WTC11 (cell line): ENCODE results near the gene CD59. TPM values are rescaled to one million over a fixed set of nuclear protein-coding genes. Genes with fewer than 3 reads are reported as not detected.

Experiments
- ATAC-seq: fragments of 200-7000 bp; cut with Tn5 transposase; 2 replicates; pipeline ENCODE4 v1.10.0; 2021; ENCODE audit warnings: mild to moderate bottlenecking, moderate library complexity
- CTCF ChIA-PET: fragments of 300-600 bp; sonication (Branson Sonifier 250); formaldehyde crosslinking; loops from one replicate; lab custom pipeline; 2021; ENCODE audit warnings: antibody characterized with exemption; lab: Charles Lee
- POLR2A ChIA-PET: fragments of 350-600 bp; sonication (Branson Sonifier 250); formaldehyde crosslinking; loops from one replicate; lab custom pipeline; 2021; ENCODE audit warnings: antibody characterized with exemption; lab: Charles Lee
- DNase-seq: peaks from one replicate; pipeline ENCODE4 v3.0.0; 2021; ENCODE audit warnings: low spot score
- H3K27ac Mint-ChIP-seq: 2 replicates; pipeline ENCODE4 v1.8.0; 2021; ENCODE audit warnings: mixed read lengths
- H3K27me3 Mint-ChIP-seq: 2 replicates; pipeline ENCODE4 v1.8.0; 2021; ENCODE audit warnings: low read depth, mild to moderate bottlenecking, moderate library complexity, mixed read lengths
- H3K36me3 Mint-ChIP-seq: 2 replicates; pipeline ENCODE4 v1.8.0; 2021; ENCODE audit warnings: mixed read lengths
- H3K4me1 Mint-ChIP-seq: 2 replicates; pipeline ENCODE4 v1.8.0; 2022; ENCODE audit warnings: mixed read lengths
- H3K4me3 Mint-ChIP-seq: 2 replicates; pipeline ENCODE4 v1.8.0; 2021; ENCODE audit warnings: mild to moderate bottlenecking, moderate library complexity, mixed read lengths
- H3K9me3 Mint-ChIP-seq: 2 replicates; pipeline ENCODE4 v1.8.0; 2021; ENCODE audit warnings: mixed read lengths
- GABPB1 ChIP-seq: sonication (generic); formaldehyde crosslinking; IDR thresholded peaks from 2 replicates; pipeline ENCODE4 v1.8.1; 2023; ENCODE audit warnings: mild to moderate bottlenecking, missing genetic modification reagents
- GTF2I ChIP-seq: fragments of 250-450 bp; sonication (Bioruptor Pico); conservative IDR thresholded peaks from 2 replicates; pipeline ENCODE4 v1.4.0; 2021; ENCODE audit warnings: mild to moderate bottlenecking
- NR1H2 ChIP-seq: sonication (generic); formaldehyde crosslinking; IDR thresholded peaks from 2 replicates; pipeline ENCODE4 v1.9.0; 2021; ENCODE audit warnings: mild to moderate bottlenecking, moderate library complexity, missing genetic modification reagents
- TEAD1 ChIP-seq: sonication (generic); formaldehyde crosslinking; IDR thresholded peaks from 2 replicates; pipeline ENCODE4 v1.8.0; 2022; ENCODE audit warnings: mild to moderate bottlenecking, missing genetic modification reagents
- ZNF317 ChIP-seq: sonication (generic); formaldehyde crosslinking; IDR thresholded peaks from 2 replicates; pipeline ENCODE4 v1.8.1; 2023; ENCODE audit warnings: low read depth, mild to moderate bottlenecking, moderate library complexity, missing genetic modification reagents, borderline replicate concordance
- ZNF396 ChIP-seq: fragments of 250-450 bp; sonication (Bioruptor Pico); IDR thresholded peaks from 2 replicates; pipeline ENCODE4 v1.8.0; 2021; ENCODE audit warnings: mild to moderate bottlenecking, moderate library complexity, borderline replicate concordance
- total RNA-seq: library from RNA; stranded (reverse); gene quantifications from 3 replicates; pipeline ENCODE4 v1.2.3, GENCODE V29; 2021
- TF ChIP-seq, protein P1 (sequence below): sonication (generic); formaldehyde crosslinking; IDR thresholded peaks from 2 replicates; pipeline ENCODE4 v1.8.1; 2023; ENCODE audit warnings: mild to moderate bottlenecking, missing genetic modification reagents, borderline replicate concordance
- TF ChIP-seq, protein P2 (sequence below): fragments of 250-450 bp; sonication (Bioruptor Pico); IDR thresholded peaks from 2 replicates; pipeline ENCODE4 v1.8.0; 2021; ENCODE audit warnings: mild to moderate bottlenecking
- TF ChIP-seq, protein P3 (sequence below): sonication (generic); formaldehyde crosslinking; IDR thresholded peaks from 2 replicates; pipeline ENCODE4 v1.8.1; 2023; ENCODE audit warnings: mild to moderate bottlenecking, missing genetic modification reagents, moderate library complexity
- TF ChIP-seq, protein P4 (sequence below): sonication (generic); formaldehyde crosslinking; IDR thresholded peaks from 2 replicates; pipeline ENCODE4 v1.8.0; 2023; ENCODE audit warnings: mild to moderate bottlenecking, missing genetic modification reagents
- TF ChIP-seq, protein P5 (sequence below): sonication (generic); formaldehyde crosslinking; IDR thresholded peaks from 2 replicates; pipeline ENCODE4 v1.8.1; 2023; ENCODE audit warnings: mild to moderate bottlenecking, missing genetic modification reagents
- TF ChIP-seq, protein P6 (sequence below): sonication (generic); formaldehyde crosslinking; IDR thresholded peaks from 2 replicates; pipeline ENCODE4 v1.8.1; 2022; ENCODE audit warnings: missing genetic modification reagents, borderline replicate concordance
- TF ChIP-seq, protein P7 (sequence below): sonication (generic); formaldehyde crosslinking; IDR thresholded peaks from 2 replicates; pipeline ENCODE4 v1.8.1; 2023; ENCODE audit warnings: mild to moderate bottlenecking, missing genetic modification reagents, moderate library complexity

The CD59 gene
- total RNA-seq, 1 experiment from 2014 or later: 65.8 TPM

DNA sequence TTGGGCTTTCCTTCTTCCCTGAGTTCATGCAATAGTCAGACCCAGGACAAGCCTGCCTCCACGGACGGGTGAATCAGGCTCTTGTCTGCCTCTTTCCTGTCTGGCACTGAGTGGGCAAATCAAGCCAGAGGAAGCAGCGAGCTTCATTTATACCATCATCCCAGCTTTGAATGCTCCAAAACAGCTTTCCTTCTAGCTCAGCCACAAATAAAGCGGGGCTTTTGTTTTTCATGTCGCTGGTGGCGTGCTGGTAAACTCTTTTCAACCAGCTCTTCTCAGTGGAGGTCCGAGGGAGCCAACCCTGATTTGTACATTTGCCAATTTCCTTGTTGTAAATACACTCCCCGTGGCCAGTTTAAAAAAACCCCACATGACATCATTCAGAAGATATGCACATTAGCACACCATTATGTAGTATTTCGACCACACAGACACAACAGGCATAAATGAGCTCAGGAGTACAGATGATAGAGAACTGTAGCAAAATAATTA, 44.2 kb downstream of the CD59 start (continued):
- TF ChIP-seq, protein P1, sequence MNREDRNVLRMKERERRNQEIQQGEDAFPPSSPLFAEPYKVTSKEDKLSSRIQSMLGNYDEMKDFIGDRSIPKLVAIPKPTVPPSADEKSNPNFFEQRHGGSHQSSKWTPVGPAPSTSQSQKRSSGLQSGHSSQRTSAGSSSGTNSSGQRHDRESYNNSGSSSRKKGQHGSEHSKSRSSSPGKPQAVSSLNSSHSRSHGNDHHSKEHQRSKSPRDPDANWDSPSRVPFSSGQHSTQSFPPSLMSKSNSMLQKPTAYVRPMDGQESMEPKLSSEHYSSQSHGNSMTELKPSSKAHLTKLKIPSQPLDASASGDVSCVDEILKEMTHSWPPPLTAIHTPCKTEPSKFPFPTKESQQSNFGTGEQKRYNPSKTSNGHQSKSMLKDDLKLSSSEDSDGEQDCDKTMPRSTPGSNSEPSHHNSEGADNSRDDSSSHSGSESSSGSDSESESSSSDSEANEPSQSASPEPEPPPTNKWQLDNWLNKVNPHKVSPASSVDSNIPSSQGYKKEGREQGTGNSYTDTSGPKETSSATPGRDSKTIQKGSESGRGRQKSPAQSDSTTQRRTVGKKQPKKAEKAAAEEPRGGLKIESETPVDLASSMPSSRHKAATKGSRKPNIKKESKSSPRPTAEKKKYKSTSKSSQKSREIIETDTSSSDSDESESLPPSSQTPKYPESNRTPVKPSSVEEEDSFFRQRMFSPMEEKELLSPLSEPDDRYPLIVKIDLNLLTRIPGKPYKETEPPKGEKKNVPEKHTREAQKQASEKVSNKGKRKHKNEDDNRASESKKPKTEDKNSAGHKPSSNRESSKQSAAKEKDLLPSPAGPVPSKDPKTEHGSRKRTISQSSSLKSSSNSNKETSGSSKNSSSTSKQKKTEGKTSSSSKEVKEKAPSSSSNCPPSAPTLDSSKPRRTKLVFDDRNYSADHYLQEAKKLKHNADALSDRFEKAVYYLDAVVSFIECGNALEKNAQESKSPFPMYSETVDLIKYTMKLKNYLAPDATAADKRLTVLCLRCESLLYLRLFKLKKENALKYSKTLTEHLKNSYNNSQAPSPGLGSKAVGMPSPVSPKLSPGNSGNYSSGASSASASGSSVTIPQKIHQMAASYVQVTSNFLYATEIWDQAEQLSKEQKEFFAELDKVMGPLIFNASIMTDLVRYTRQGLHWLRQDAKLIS (CRISPR knock-in tag): no peak
- TF ChIP-seq GABPB1 (no peak), TEAD1 (CRISPR knock-in tag) (no peak)
- TF ChIP-seq, protein P2, sequence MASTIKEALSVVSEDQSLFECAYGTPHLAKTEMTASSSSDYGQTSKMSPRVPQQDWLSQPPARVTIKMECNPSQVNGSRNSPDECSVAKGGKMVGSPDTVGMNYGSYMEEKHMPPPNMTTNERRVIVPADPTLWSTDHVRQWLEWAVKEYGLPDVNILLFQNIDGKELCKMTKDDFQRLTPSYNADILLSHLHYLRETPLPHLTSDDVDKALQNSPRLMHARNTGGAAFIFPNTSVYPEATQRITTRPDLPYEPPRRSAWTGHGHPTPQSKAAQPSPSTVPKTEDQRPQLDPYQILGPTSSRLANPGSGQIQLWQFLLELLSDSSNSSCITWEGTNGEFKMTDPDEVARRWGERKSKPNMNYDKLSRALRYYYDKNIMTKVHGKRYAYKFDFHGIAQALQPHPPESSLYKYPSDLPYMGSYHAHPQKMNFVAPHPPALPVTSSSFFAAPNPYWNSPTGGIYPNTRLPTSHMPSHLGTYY (CRISPR knock-in tag): no peak
- TF ChIP-seq, protein P3, sequence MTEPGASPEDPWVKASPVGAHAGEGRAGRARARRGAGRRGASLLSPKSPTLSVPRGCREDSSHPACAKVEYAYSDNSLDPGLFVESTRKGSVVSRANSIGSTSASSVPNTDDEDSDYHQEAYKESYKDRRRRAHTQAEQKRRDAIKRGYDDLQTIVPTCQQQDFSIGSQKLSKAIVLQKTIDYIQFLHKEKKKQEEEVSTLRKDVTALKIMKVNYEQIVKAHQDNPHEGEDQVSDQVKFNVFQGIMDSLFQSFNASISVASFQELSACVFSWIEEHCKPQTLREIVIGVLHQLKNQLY (CRISPR knock-in tag): no peak

DNA sequence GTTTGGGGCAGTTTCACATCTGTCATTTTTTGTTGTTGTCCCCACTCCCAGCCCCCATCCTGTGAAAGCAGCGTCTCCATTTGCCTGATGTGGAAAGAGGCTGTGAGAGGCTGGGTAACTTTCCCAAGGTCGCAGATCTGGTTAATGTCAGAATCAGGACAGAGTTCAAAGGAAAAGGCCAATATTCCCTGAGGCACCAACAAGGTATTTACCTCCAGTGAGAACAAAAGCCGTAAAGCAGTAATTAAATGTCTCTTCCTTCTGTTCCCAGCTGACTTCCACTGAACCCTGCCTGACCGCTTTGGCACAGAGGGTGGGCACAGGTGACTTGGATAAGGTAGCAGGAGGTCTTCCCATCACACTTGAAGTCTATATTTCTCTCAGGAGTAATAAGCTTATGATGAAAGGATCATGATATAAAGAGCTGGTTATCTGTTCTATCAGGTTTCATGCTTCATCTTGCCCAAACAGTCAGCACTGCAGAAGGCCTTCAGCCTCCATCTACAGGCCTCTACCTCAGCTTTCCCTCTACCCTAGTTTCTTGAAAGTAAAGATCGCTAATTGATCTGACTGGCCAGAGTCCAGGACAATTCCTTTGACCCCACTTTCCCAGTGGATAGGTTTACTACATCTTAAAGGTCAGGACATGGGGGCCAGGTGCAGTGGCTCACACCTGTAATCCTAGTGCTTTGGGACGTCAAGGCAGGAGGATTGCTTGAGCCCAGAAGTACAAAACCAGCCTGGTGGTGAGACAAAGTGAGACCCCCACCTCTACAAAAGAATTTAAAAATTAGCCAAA, 45.0 kb downstream of the CD59 start:
- 0 out of 2 replicates have a peak, but pooled peaks have one; percentile 3 for TF ChIP-seq GABPB1
- TF ChIP-seq ZNF317 (CRISPR knock-in tag): no peak
- no peak for TF ChIP-seq NR1H2 (CRISPR knock-in tag)

DNA sequence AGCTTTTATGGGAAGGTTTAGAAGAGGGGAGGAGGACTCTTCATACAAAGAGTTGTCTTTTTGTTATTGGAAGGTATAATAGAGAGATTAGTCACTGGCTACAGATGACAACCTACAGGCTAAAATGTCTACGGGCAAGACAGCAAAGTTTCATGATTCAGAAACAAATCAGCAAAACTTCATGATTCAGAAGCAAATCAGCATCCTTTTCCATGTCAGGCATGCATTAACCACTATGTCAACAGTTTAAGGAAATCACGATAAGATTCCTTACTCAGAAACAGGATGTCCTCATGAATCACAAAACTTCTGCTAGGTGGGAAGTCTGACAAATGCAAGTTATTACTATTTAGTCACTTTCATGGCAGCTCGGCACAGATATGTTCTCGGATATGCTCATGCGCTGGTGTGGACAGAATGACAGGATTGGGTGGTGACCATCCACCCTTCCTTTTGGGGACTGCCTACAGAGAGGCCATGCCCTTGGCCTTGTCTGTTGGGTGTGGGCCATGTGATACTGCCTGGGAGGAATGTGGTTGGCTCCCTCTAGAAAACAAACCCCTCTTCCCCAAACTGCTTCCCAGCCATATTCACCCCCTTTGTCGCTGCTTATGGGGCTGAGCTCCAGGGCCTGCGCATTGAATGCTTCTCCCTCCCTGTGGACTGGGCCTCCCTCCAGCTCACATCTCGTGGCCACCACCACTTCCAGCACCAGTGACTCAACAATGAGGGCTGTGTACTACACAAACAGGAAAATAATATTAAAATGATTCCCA, 45.7 kb downstream of the CD59 start:
- H3K4me3 Mint-ChIP-seq: no peak overlapping the region
- no peak overlapping the region for H3K27ac Mint-ChIP-seq
- POLR2A ChIA-PET: no interaction called here
- H3K9me3 Mint-ChIP-seq: no peaks in the 10 kb centered on the region
- no peak for DNase-seq
- no peaks in the 10 kb centered on the region for H3K27me3 Mint-ChIP-seq
- no peaks in the 10 kb centered on the region for H3K36me3 Mint-ChIP-seq
- peaks cover 40% of the 10 kb centered on the region for H3K4me1 Mint-ChIP-seq
- CTCF ChIA-PET: interaction anchor here (1.1 to 1.5 kb wide), 2 partner anchors 9 to 34 kb away, joined by 3 to 4 read pairs; no protein-coding TSS in a partner anchor
- no peak for ATAC-seq
- TF ChIP-seq GABPB1 (0 out of 2 replicates have a peak, but pooled peaks have one; percentile 10), GTF2I (no peak)

More for the DNA sequence above, 45.0 kb downstream of the CD59 start:
- no peaks in the 10 kb centered on the region for H3K9me3 Mint-ChIP-seq
- ATAC-seq (no peak; the same call in 1 of the 2 replicates), DNase-seq (no peak)
- ChIA-PET POLR2A (no interaction called here), CTCF (interaction anchor here (1.1 to 1.5 kb wide), 3 partner anchors 9 to 51 kb away, joined by 3 to 4 read pairs (median 4); no protein-coding TSS in a partner anchor)
- no peak overlapping the region for H3K27ac Mint-ChIP-seq
- H3K27me3 Mint-ChIP-seq: peaks cover 4% of the 10 kb centered on the region; the same call in 1 of the 2 replicates
- no peaks in the 10 kb centered on the region for H3K36me3 Mint-ChIP-seq
- H3K4me3 Mint-ChIP-seq: no peak overlapping the region
- peaks cover 48% of the 10 kb centered on the region for H3K4me1 Mint-ChIP-seq

DNA sequence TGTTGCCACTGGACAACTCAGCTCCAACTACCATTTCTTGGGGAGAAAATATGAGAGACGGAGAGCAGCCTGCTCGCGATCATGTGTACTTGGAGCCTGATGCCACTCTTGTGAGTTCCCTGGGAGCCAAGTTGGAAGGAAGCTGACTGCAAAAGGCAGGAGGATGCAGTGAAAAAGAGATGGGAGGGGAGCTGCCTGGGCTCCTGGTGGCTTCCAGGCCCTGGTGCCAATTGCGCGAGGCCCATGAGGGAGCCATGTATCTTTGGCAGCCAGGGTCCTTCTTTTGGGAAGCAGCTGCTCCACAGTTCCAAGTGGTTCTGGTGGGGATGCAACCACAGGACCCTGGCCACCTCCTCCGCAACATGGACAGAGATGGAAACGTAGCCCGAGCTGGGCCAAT, 46.7 kb downstream of the CD59 start:
- CTCF ChIA-PET: interaction anchor here (1.5 to 1.9 kb wide), 2 partner anchors 35 to 327 kb away, joined by 3 to 5 read pairs; no protein-coding TSS in a partner anchor
- TF ChIP-seq, protein P4, sequence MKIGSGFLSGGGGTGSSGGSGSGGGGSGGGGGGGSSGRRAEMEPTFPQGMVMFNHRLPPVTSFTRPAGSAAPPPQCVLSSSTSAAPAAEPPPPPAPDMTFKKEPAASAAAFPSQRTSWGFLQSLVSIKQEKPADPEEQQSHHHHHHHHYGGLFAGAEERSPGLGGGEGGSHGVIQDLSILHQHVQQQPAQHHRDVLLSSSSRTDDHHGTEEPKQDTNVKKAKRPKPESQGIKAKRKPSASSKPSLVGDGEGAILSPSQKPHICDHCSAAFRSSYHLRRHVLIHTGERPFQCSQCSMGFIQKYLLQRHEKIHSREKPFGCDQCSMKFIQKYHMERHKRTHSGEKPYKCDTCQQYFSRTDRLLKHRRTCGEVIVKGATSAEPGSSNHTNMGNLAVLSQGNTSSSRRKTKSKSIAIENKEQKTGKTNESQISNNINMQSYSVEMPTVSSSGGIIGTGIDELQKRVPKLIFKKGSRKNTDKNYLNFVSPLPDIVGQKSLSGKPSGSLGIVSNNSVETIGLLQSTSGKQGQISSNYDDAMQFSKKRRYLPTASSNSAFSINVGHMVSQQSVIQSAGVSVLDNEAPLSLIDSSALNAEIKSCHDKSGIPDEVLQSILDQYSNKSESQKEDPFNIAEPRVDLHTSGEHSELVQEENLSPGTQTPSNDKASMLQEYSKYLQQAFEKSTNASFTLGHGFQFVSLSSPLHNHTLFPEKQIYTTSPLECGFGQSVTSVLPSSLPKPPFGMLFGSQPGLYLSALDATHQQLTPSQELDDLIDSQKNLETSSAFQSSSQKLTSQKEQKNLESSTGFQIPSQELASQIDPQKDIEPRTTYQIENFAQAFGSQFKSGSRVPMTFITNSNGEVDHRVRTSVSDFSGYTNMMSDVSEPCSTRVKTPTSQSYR (CRISPR knock-in tag): no peak
- no peak for TF ChIP-seq ZNF396 (CRISPR knock-in tag)
- TF ChIP-seq, protein P5, sequence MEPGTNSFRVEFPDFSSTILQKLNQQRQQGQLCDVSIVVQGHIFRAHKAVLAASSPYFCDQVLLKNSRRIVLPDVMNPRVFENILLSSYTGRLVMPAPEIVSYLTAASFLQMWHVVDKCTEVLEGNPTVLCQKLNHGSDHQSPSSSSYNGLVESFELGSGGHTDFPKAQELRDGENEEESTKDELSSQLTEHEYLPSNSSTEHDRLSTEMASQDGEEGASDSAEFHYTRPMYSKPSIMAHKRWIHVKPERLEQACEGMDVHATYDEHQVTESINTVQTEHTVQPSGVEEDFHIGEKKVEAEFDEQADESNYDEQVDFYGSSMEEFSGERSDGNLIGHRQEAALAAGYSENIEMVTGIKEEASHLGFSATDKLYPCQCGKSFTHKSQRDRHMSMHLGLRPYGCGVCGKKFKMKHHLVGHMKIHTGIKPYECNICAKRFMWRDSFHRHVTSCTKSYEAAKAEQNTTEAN (CRISPR knock-in tag): no peak
- TF ChIP-seq GABPB1: no peak
- TF ChIP-seq, protein P6, sequence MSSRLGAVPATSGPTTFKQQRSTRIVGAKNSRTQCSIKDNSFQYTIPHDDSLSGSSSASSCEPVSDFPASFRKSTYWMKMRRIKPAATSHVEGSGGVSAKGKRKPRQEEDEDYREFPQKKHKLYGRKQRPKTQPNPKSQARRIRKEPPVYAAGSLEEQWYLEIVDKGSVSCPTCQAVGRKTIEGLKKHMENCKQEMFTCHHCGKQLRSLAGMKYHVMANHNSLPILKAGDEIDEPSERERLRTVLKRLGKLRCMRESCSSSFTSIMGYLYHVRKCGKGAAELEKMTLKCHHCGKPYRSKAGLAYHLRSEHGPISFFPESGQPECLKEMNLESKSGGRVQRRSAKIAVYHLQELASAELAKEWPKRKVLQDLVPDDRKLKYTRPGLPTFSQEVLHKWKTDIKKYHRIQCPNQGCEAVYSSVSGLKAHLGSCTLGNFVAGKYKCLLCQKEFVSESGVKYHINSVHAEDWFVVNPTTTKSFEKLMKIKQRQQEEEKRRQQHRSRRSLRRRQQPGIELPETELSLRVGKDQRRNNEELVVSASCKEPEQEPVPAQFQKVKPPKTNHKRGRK (CRISPR knock-in tag): no peak
- TF ChIP-seq, protein P7, sequence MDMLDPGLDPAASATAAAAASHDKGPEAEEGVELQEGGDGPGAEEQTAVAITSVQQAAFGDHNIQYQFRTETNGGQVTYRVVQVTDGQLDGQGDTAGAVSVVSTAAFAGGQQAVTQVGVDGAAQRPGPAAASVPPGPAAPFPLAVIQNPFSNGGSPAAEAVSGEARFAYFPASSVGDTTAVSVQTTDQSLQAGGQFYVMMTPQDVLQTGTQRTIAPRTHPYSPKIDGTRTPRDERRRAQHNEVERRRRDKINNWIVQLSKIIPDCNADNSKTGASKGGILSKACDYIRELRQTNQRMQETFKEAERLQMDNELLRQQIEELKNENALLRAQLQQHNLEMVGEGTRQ (CRISPR knock-in tag): no peak
- TF ChIP-seq, all 79 proteins: peak for 0
- H3K9me3 Mint-ChIP-seq: no peaks in the 10 kb centered on the region
- no peaks in the 10 kb centered on the region for H3K27me3 Mint-ChIP-seq
- H3K4me3 Mint-ChIP-seq: no peak overlapping the region
- POLR2A ChIA-PET: no interaction called here
- no peak overlapping the region for H3K27ac Mint-ChIP-seq
- no peak for DNase-seq
- no peak for ATAC-seq
- no peaks in the 10 kb centered on the region for H3K36me3 Mint-ChIP-seq
- peaks cover 41% of the 10 kb centered on the region for H3K4me1 Mint-ChIP-seq
